ACC112 (cell line): ENCODE data around the gene NCOA1.
A peak's percentile ranks its signal among the peaks of the same experiment; 100 is the strongest.

Experiments used
- H2AFZ ChIP-seq: fragments of 200-600 bp; sonication (generic); one replicate; pipeline ENCODE4 v1.6.0; 2017; ENCODE audit warnings: antibody characterized with exemption, low read length; ENCODE audit not compliant: unreplicated experiment
- H3K27ac ChIP-seq: fragments of 200-600 bp; sonication (generic); 2 replicates; pipeline ENCODE4 v1.5.1; 2014; ENCODE audit warnings: low read depth, mild to moderate bottlenecking, antibody characterized with exemption, low read length, moderate library complexity
- H3K27me3 ChIP-seq: fragments of 200-600 bp; sonication (generic); 2 replicates; pipeline ENCODE4 v1.6.1; 2014; ENCODE audit warnings: mild to moderate bottlenecking, antibody characterized with exemption, low read length, moderate library complexity, mixed read lengths; ENCODE audit not compliant: insufficient read depth
- H3K36me3 ChIP-seq: fragments of 200-600 bp; sonication (generic); 2 replicates; pipeline ENCODE4 v1.6.1; 2016; ENCODE audit warnings: mild to moderate bottlenecking, antibody characterized with exemption, low read length, moderate library complexity, mixed read lengths; ENCODE audit not compliant: insufficient read depth
- H3K4me1 ChIP-seq: fragments of 200-600 bp; sonication (generic); one replicate; pipeline ENCODE4 v1.6.1; 2016; ENCODE audit warnings: low read length, mixed read lengths; ENCODE audit not compliant: insufficient read depth, unreplicated experiment, control insufficient read depth
- H3K4me3 ChIP-seq: fragments of 200-600 bp; sonication (generic); 2 replicates; pipeline ENCODE4 v1.5.1; 2014; ENCODE audit warnings: mild to moderate bottlenecking, low read depth, low read length
- H3K79me2 ChIP-seq: fragments of 200-600 bp; sonication (generic); one replicate; pipeline ENCODE4 v1.6.0; 2016; ENCODE audit warnings: low read length; ENCODE audit not compliant: control insufficient read depth, unreplicated experiment, insufficient read depth

NCOA1 gene

GRCh38 chr2:24806661-24807036 is 315.6 kb downstream of the NCOA1 start:
- no peak overlapping the region for H2AFZ ChIP-seq
- H3K79me2 ChIP-seq: peaks cover 52% of the 10 kb centered on the region
- peak overlapping the region; percentile 51 for H3K27ac ChIP-seq
- H3K4me1 ChIP-seq: peaks cover 25% of the 10 kb centered on the region
- no peaks in the 10 kb centered on the region for H3K27me3 ChIP-seq
- peak overlapping the region; percentile 20; the same call in 1 of the 2 replicates for H3K4me3 ChIP-seq
- peaks cover 8% of the 10 kb centered on the region; the same call in 1 of the 2 replicates for H3K36me3 ChIP-seq

- Histone ChIP-seq H3K4me1 (peaks cover 25% of the 10 kb centered on the region), H3K27me3 (no peaks in the 10 kb centered on the region), H2AFZ (no peak overlapping the region), H3K27ac (peak overlapping the region; percentile 68), H3K4me3 (peak overlapping the region; percentile 47), H3K79me2 (peaks cover 78% of the 10 kb centered on the region), H3K36me3 (peaks cover 13% of the 10 kb centered on the region)
Observed at GRCh38 chr2:24809316-24810007, 318.4 kb downstream of the NCOA1 start.

GRCh38 chr2:24813691-24814137 is 322.7 kb downstream of the NCOA1 start:
- no peak overlapping the region for H3K4me3 ChIP-seq
- no peak overlapping the region for H3K27ac ChIP-seq
- peaks cover 36% of the 10 kb centered on the region for H3K4me1 ChIP-seq
- peaks cover 68% of the 10 kb centered on the region for H3K79me2 ChIP-seq
- H3K36me3 ChIP-seq: peaks cover 22% of the 10 kb centered on the region
- no peak overlapping the region for H2AFZ ChIP-seq
- no peaks in the 10 kb centered on the region for H3K27me3 ChIP-seq

DNA sequence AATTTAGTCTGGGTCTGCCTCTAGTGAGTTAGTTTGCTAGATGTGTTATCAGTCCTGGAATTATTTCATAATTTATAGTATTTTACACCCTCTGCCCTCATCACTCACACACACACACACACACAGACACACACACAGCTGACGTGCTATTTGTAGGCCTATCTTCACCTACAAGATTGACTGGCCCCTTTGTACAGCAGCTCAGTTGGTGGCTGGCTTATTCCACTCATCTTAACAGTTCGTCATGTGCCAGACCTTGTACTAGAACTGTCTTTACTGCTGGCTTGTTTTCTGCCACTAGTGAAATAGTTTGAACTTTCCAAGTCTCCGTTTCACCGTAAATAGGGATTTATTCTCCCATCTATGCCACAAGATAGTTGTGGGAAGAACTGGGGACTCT is 323.5 kb downstream of the NCOA1 start:
- H3K79me2 ChIP-seq: peaks cover 60% of the 10 kb centered on the region
- no peaks in the 10 kb centered on the region for H3K27me3 ChIP-seq
- H3K4me3 ChIP-seq: no peak overlapping the region
- H3K4me1 ChIP-seq: peaks cover 34% of the 10 kb centered on the region
- no peak overlapping the region for H3K27ac ChIP-seq
- H2AFZ ChIP-seq: no peak overlapping the region
- H3K36me3 ChIP-seq: peaks cover 25% of the 10 kb centered on the region

- Histone ChIP-seq H2AFZ (no peak overlapping the region), H3K4me3 (no peak overlapping the region), H3K36me3 (peaks cover 29% of the 10 kb centered on the region), H3K79me2 (peaks cover 53% of the 10 kb centered on the region), H3K4me1 (peaks cover 28% of the 10 kb centered on the region), H3K27ac (0 out of 2 replicates have a peak overlapping the region, but pooled peaks have one; percentile 7), H3K27me3 (no peaks in the 10 kb centered on the region)
Observed at GRCh38 chr2:24815171-24815570, 324.1 kb downstream of the NCOA1 start.

DNA sequence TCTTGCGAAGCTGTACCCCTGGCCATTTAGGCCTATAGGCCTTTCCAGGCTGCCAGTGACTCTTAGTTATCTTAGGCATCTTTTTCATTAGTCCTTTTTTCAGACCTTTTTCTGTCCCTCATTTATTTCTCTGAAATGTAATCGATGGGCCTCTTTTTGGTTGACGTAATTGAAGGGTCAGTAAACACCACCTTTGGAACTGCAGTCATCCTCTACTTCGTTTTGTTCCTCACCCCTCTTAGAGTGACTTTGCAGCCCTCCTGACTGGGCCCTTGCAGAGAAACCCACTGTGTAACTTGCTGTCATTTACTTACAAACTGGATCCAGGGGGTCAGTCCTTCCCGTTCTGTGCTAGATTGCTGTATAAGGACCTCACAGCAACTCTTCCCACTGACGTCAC is 325.4 kb downstream of the NCOA1 start:
- H3K27me3 ChIP-seq: no peaks in the 10 kb centered on the region
- peaks cover 37% of the 10 kb centered on the region for H3K36me3 ChIP-seq

DNA sequence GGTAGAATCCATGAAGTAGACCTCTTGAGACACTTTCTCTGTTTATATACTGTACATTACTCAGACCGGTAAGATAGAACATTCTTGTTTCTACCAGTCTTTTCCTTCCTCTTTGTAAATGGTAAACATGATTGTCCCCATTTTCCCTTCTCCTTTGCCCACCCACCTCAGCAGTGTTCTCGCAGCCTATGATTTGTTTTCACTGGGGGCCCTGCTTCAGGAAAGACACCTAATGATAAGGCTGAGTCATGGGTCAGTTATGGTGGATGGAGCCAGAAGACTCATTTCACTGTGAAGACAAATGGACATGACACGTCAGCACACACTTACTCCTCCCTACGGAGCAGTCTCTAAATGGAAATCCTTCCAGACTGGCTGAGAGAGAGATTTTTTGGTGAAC is 325.8 kb downstream of the NCOA1 start:
- Histone ChIP-seq H3K4me1 (peaks cover 28% of the 10 kb centered on the region), H3K36me3 (peaks cover 37% of the 10 kb centered on the region), H3K27me3 (no peaks in the 10 kb centered on the region), H3K27ac (peak overlapping the region; percentile 80), H2AFZ (no peak overlapping the region), H3K79me2 (peaks cover 43% of the 10 kb centered on the region), H3K4me3 (no peak overlapping the region)

More for the DNA sequence above, 325.4 kb downstream of the NCOA1 start:
- Histone ChIP-seq H3K4me1 (peaks cover 28% of the 10 kb centered on the region), H3K27ac (peak overlapping the region; percentile 80), H3K79me2 (peaks cover 46% of the 10 kb centered on the region), H2AFZ (no peak overlapping the region), H3K4me3 (no peak overlapping the region)

GRCh38 chr2:24818721-24819167 is 327.7 kb downstream of the NCOA1 start:
- no peaks in the 10 kb centered on the region for H3K27me3 ChIP-seq
- H3K4me1 ChIP-seq: peaks cover 28% of the 10 kb centered on the region
- H3K79me2 ChIP-seq: peaks cover 26% of the 10 kb centered on the region
- no peak overlapping the region for H2AFZ ChIP-seq
- H3K36me3 ChIP-seq: peaks cover 37% of the 10 kb centered on the region
- no peak overlapping the region for H3K4me3 ChIP-seq
- peak overlapping the region; percentile 80 for H3K27ac ChIP-seq

DNA sequence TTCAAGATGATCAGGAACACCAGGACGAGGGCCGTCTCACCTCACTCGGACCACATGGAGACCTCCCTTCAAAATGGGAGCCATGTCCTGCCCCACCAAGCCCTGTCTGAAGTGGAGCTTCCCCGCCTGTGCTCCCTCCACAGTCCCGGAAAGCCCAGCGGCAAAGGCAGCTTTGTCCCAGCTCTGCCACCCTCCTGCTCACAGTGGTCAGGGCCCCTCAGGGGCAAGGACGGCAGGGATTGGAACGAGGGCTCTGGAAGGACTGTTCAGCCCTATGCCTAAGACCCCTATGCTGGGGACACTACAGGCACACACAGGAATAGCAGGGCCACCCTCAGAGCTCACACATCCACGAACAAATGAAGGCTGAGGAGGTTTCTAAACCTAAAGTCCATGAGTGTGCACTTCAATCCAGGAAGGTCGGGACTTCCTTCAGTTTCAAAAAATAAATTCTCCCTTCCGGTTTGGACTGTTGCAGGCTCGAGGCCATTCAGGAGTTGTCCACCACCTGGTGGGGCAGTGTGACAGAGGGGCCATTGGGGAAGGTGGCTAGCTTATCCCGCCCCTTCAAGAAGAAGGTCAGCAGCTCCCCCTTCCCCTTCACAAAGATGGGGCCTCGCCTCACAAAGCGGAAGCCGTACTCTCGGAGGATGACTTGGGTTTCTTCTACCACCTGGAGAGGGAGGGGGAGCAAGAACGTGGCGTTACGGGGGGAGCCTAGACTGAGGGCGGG is 328.6 kb downstream of the NCOA1 start:
- H3K27ac ChIP-seq: peak overlapping the region; percentile 80
- no peak overlapping the region for H2AFZ ChIP-seq
- H3K4me1 ChIP-seq: peaks cover 28% of the 10 kb centered on the region
- peaks cover 32% of the 10 kb centered on the region for H3K36me3 ChIP-seq
- peaks cover 17% of the 10 kb centered on the region for H3K79me2 ChIP-seq
- no peaks in the 10 kb centered on the region for H3K27me3 ChIP-seq
- H3K4me3 ChIP-seq: no peak overlapping the region

- Histone ChIP-seq H3K27me3 (no peaks in the 10 kb centered on the region), H3K4me3 (no peak overlapping the region), H3K27ac (no peak overlapping the region), H2AFZ (no peak overlapping the region), H3K36me3 (peaks cover 31% of the 10 kb centered on the region), H3K4me1 (peaks cover 27% of the 10 kb centered on the region), H3K79me2 (peaks cover 14% of the 10 kb centered on the region)
Observed at GRCh38 chr2:24820175-24820513, 329.1 kb downstream of the NCOA1 start.
